SK-N-SH (cell line): ENCODE data around the gene UBAC2.

Experiments
- CTCF ChIP-seq: fragments of 200-600 bp; sonication (generic); IDR thresholded peaks from 2 replicates; pipeline ENCODE4 v1.6.1; 2017; ENCODE audit warnings: antibody characterized with exemption, mild to moderate bottlenecking, moderate library complexity
- ELF1 ChIP-seq: IDR thresholded peaks from 2 replicates; pipeline ENCODE4 v1.4.0; 2012
- EP300 ChIP-seq, 2 experiments: IDR thresholded peaks; 2 replicates each; pipeline versions ENCODE4 v1.4.0 to v1.6.1; 2012; ENCODE audit warnings: borderline replicate concordance in 1 of 2, low read depth in 1 of 2, low read length in 1 of 2
- POLR2AphosphoS5 ChIP-seq: IDR thresholded peaks from 2 replicates; pipeline ENCODE4 v1.6.1; 2012; ENCODE audit warnings: low read depth, low read length
- RCOR1 ChIP-seq: fragments of 150-350 bp; IDR thresholded peaks from 2 replicates; pipeline ENCODE4 v1.6.1; 2017; ENCODE audit warnings: antibody characterized with exemption, low read length
- RFX5 ChIP-seq: IDR thresholded peaks from 2 replicates; pipeline ENCODE4 v1.6.1; 2012; ENCODE audit warnings: mild to moderate bottlenecking, improper control_type of control experiment, low read length
- SIN3A ChIP-seq: IDR thresholded peaks from 2 replicates; pipeline ENCODE4 v1.6.1; 2012; ENCODE audit warnings: low read depth, mild to moderate bottlenecking, low read length, moderate library complexity, borderline replicate concordance
- YY1 ChIP-seq: IDR thresholded peaks from 2 replicates; pipeline ENCODE4 v1.4.0; 2012; ENCODE audit warnings: low read depth, mild to moderate bottlenecking
- ZBTB33 ChIP-seq: IDR thresholded peaks from 2 replicates; pipeline ENCODE4 v1.4.0; 2012; ENCODE audit warnings: low read depth, borderline replicate concordance

- TF ChIP-seq RCOR1 (no peak), POLR2AphosphoS5 (no peak), CTCF (no peak), RFX5 (no peak), SIN3A (no peak), EP300 (IDR thresholded peaks at IDR 0.05; ENCODE audit: borderline replicate concordance in 1 of 2, low read depth in 1 of 2, low read length in 1 of 2) (no peak), ELF1 (no peak), YY1 (no peak), ZBTB33 (no peak)
Observed at GRCh38 chr13:99374169-99374991, 173.7 kb downstream of the UBAC2 start.
